ENCODE measurements around the gene NEU4. TPM values are rescaled to one million over a fixed set of nuclear protein-coding genes. Genes with fewer than 3 reads are reported as not detected.

The NEU4 gene
- total RNA-seq, 1 donor from 2014 or later: 0.14 TPM

GRCh38 chr2:241860184-241861078 is 51.4 kb downstream of the NEU4 start:
- peaks cover 19% of the 10 kb centered on the region for H3K4me1 Mint-ChIP-seq
- peaks cover 4% of the 10 kb centered on the region for H3K36me3 Mint-ChIP-seq (ENCODE audit: low read depth)
- H3K27ac Mint-ChIP-seq (ENCODE audit: unreplicated experiment): no peak overlapping the region
- TF ChIP-seq, protein P1, sequence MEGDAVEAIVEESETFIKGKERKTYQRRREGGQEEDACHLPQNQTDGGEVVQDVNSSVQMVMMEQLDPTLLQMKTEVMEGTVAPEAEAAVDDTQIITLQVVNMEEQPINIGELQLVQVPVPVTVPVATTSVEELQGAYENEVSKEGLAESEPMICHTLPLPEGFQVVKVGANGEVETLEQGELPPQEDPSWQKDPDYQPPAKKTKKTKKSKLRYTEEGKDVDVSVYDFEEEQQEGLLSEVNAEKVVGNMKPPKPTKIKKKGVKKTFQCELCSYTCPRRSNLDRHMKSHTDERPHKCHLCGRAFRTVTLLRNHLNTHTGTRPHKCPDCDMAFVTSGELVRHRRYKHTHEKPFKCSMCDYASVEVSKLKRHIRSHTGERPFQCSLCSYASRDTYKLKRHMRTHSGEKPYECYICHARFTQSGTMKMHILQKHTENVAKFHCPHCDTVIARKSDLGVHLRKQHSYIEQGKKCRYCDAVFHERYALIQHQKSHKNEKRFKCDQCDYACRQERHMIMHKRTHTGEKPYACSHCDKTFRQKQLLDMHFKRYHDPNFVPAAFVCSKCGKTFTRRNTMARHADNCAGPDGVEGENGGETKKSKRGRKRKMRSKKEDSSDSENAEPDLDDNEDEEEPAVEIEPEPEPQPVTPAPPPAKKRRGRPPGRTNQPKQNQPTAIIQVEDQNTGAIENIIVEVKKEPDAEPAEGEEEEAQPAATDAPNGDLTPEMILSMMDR (conservative IDR thresholded peaks at IDR 0.05): no peak
- no peak overlapping the region for H3K4me3 Mint-ChIP-seq
- H3K27me3 Mint-ChIP-seq (ENCODE audit: low read depth): peaks cover 10% of the 10 kb centered on the region
- H3K9me3 Mint-ChIP-seq: peaks cover 14% of the 10 kb centered on the region
- no peak for DNase-seq (ENCODE audit: low read depth, low spot score)

DNA sequence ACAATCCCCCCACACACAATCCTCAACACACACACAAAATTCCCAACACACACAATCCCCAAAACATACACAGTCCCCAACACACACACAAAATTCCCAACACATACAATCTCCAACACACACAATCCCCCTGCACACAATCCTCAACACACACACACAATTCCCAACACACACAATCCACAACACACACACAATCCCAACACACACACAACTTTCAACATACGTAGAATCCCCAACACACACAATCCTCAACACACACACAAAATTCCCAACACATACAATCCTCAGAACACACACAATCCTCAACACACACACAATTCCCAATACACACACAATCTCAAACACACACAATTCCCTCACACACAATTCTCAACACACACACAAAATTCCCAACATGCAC is 52.3 kb downstream of the NEU4 start:
- TF ChIP-seq, protein P1 (conservative IDR thresholded peaks at IDR 0.05): no peak
- Mint-ChIP-seq H3K27me3 (ENCODE audit: low read depth) (peaks cover 16% of the 10 kb centered on the region), H3K36me3 (ENCODE audit: low read depth) (peaks cover 4% of the 10 kb centered on the region), H3K4me3 (no peak overlapping the region), H3K27ac (ENCODE audit: unreplicated experiment) (no peak overlapping the region), H3K4me1 (peaks cover 25% of the 10 kb centered on the region), H3K9me3 (peaks cover 14% of the 10 kb centered on the region)
- DNase-seq (ENCODE audit: low read depth, low spot score): no peak

DNA sequence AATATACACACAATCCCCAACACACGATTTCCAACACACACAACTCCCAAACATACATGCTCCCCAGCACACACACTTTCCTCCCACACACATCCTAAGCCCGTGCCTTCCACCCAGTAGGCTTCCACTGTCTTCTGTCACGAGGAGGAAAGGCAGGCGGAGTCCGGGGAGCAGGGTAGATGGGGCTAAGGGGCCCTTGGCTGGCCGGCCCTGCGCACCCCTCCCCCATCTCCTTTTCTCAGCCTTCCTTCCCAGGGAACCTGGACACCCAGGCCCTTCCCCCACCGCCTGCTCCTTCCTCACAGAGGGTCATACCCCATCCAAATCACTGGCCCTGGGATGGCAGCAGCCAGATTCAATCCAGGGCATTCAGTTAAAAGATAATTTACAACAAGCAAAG is 53.1 kb downstream of the NEU4 start:
- TF ChIP-seq, protein P1 (conservative IDR thresholded peaks at IDR 0.05): no peak
- Mint-ChIP-seq H3K36me3 (ENCODE audit: low read depth) (peaks cover 4% of the 10 kb centered on the region), H3K4me3 (no peak overlapping the region), H3K27me3 (ENCODE audit: low read depth) (peaks cover 16% of the 10 kb centered on the region), H3K4me1 (peaks cover 25% of the 10 kb centered on the region), H3K9me3 (peaks cover 14% of the 10 kb centered on the region), H3K27ac (ENCODE audit: unreplicated experiment) (no peak overlapping the region)
- no peak for DNase-seq (ENCODE audit: low read depth, low spot score)

- Mint-ChIP-seq H3K4me3 (no peak overlapping the region), H3K36me3 (ENCODE audit: low read depth) (peaks cover 4% of the 10 kb centered on the region), H3K27me3 (ENCODE audit: low read depth) (peaks cover 16% of the 10 kb centered on the region), H3K4me1 (peaks cover 25% of the 10 kb centered on the region), H3K27ac (ENCODE audit: unreplicated experiment) (no peak overlapping the region), H3K9me3 (peaks cover 14% of the 10 kb centered on the region)
- DNase-seq (ENCODE audit: low read depth, low spot score): no peak
- TF ChIP-seq, protein P1 (conservative IDR thresholded peaks at IDR 0.05): no peak
Measured at GRCh38 chr2:241862775-241863535, 54.0 kb downstream of the NEU4 start.

- Mint-ChIP-seq H3K4me1 (peaks cover 29% of the 10 kb centered on the region), H3K36me3 (ENCODE audit: low read depth) (peaks cover 4% of the 10 kb centered on the region), H3K27ac (ENCODE audit: unreplicated experiment) (no peak overlapping the region), H3K9me3 (peaks cover 14% of the 10 kb centered on the region), H3K27me3 (ENCODE audit: low read depth) (peaks cover 20% of the 10 kb centered on the region), H3K4me3 (no peak overlapping the region)
- no peak for DNase-seq (ENCODE audit: low read depth, low spot score)
- TF ChIP-seq, protein P1 (conservative IDR thresholded peaks at IDR 0.05): no peak
Measured at GRCh38 chr2:241863536-241863954, 54.6 kb downstream of the NEU4 start.
